Caki2 (cell line): ENCODE measurements around the gene NSMCE4A. TPM values are rescaled to one million over a fixed set of nuclear protein-coding genes. Genes with fewer than 3 reads are reported as not detected.
"Not testable (repeated sequence)": the region's sequence is repeated elsewhere in the genome, so short reads cannot be mapped to it uniquely, and the experiment has no call there.

Experiments used
- DNase-seq: peaks from one replicate; pipeline ENCODE4 v3.0.0-alpha.2; 2015; ENCODE audit warnings: low read depth
- in situ Hi-C: cut with HindIII; loops from 2 replicates; pipeline ENCODE4 v1.10.0; 2016; ENCODE audit warnings: low sequenced_read_pairs, low pct_unique_long_range_greater_than_20kb, mixed read lengths
- total RNA-seq: library from RNA; depleted of rRNA; stranded (reverse); fragments of >200 nt; shearing (Covaris generic); gene quantifications from 2 replicates; pipeline ENCODE4 v1.2.3, GENCODE V29; 2014; ENCODE audit warnings: low replicate concordance

NSMCE4A gene
- total RNA-seq, 1 experiment from 2014 or later = 70.6 TPM

DNA sequence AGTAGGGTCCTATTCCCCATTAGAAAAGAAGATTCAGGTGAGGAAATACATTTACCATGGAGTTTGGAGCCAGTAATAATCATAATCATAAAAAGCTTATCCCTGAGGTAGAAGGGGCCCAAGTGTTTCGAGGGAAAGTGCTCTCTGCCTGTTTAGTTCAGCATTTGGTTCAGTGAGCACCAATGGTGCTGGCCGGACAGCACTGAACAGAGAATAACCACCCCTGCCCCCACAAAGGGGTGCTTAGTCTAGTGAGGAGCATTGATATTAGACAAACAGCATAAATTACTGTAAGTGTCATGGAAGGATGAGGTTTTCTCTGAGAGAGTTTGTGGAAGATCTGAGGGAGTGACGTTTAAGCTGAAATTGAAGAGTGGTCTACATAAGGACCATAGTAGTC, 25.6 kb downstream of the NSMCE4A start:
- in situ Hi-C loops = no loop called here
- no peak for DNase-seq

- in situ Hi-C loops = no loop called here
Measured at GRCh38 chr10:121949049-121949448, 26.0 kb downstream of the NSMCE4A start.

DNA sequence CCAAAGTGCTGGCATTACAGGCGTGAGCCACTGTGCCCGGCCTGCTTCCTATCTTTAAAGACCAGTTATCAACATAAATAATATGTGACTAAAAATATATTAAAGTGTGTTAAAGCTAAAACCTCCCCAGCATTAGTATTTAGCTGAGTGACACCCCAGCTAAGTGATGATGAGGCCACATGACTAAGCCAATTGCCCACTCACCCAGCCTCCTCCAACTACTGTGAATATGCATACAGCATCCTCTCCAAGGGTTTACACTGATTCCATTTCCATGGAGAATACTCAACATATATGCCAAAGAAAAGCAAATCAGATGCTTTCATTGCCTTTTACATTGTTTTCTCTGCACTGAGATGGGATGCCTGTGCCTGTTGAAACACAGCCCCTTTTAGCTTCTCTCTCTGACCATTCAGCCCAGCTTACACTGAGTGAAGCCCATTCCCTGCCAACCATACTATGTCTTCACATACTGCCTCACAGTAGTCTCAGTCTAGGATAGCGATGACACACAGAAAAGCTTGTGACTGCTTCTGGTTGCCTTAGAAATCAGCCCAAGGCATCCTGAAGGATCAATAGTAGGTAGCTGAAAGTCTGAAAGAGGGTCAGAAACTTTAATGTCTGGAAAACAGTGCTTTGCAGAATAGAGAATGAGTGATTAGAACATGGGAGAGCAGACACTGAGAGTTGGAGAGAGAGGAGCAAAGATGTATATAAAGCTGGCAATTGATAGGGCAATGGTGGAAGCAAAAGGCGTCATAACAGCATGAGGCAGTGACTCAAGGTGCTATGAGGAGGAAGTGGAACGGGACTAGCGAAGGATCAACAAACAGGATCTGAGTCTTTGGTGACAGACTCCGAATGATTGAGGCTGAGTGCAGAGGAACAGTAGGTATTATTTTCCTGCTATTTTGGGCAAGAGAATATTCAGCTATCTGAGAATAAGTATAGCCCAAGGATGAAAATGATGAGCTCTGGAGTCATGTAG, 27.4 kb downstream of the NSMCE4A start:
- no peak for DNase-seq
- in situ Hi-C loops = no loop called here

More at GRCh38 chr10:121949049-121949448, 26.0 kb downstream of the NSMCE4A start:
- no peak for DNase-seq

DNA sequence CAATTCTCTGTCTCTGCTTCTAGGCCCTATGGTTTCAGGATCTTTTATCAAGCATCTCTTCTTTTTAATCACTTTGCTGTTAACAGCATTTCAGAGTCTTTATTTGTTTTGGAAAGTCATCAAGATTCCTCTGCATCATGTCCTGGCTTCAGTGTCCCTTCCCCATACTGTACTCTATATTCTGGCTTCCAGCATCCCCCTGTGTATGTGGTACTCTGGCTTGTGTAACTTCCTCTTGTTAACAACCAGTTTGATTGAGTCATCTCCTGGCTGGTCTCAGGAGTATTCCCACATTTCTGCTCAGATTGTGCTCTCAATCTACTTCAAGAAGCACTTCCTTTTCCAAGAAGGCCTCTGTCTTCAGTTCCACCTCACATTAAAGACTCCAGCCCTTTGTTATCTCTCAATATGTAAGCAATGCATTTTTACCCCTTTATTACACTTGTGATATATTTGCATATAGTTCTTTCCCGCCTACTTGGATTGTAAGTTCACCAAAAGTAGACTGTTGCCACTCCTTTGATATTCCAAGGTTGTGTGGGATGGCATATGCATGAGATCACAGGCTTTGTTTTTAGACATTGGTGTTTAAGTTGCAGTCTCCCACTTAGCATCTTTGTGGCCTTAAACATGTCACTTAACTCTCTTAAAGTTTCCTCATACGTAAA, 32.1 kb downstream of the NSMCE4A start:
- DNase-seq = peak; percentile 19
- in situ Hi-C loops = no loop called here

DNA sequence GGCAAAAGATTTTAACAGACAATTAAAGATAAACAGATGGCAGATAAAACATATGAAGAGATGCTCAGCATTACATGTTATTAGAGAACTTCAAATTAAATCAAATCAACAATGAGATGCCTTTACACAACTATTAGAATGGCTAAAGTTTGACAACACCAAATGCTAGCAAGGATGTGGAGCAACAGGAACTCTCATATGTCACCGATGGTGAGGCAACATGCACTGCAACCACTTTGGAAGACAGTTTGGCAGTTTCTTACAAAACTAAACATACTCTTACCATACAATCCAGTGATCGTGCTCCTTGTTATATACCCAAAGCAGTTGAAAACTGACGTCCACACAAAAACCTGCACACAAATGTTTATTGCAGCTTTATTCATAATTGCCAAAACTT, 33.5 kb downstream of the NSMCE4A start:
- in situ Hi-C loops = no loop called here
- no peak for DNase-seq

DNA sequence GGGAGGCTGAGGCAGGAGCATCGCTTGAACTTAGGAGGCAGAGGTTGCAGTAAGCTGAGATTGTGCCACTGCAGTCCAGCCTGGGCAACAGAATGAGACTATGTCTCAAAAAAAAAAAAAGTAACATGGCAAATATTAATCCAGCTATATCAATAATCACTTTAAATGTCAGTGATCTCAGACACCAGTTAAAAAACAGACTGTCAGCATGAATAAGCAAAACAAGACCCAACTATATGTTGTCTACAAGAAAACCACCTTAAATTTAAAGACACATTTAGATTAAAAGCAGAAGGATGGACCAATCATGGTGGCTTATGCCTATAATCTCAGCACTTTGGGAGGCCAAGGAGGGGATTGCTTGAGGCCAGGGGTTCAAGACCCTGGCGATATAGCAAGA, 38.7 kb downstream of the NSMCE4A start:
- no peak for DNase-seq
- in situ Hi-C loops = no loop called here

DNA sequence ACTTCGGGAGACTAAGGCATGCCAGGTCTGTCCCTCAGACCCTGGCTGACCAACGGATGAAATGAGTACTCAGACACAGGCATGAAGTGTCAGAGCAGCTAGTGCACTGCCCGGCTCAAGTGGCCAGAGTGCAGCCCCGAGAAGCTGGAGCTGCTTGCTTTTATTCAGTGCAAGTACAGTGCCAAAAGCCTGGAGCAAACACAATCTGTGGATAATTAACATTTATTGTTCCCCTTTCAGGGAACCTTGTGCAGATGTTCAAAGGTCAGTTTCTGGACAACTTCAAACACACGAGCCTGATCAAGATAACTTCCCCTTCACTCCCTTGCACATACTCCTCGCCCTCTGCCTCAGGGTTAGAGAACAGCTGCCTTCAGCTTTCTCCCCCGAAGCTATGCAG, 39.3 kb downstream of the NSMCE4A start:
- DNase-seq = peak; percentile 17
- in situ Hi-C loops = no loop called here

DNA sequence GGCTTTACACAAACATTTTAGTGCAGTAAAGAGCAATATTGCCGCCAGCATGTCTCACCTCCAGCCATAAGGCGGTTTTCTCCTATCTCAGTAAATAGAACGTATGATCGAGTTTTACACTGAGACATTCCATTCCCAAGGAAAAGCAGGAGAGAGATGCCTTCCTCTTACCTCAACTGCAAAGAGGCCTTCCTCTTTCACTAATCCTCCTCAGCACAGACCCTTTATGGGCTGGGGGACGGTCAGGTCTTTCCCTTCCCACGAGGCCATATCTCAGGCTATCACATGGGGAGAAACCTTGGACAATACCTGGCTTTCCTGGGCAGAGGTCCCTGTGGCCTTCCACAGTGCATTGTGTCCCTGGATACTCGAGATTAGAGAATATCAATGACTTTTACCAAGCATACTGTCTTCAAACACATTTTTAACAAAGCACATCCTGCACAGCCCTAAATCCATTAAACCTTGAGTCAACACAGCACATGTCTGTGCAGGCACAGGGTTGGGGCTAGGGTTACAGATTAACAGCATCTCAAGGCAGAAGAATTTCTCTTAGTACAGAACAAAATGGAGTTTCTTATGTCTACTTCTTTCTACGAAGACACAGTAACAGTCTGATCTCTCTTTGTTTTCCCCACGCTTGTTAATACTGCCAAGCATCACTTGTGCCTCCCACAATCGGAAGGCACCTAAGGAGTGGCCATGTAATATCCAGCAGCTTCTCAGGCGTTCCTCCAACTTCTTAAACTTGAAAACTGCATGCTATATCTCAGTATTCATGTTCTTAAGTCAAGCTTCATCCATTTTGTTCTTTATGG, 44.5 kb downstream of the NSMCE4A start:
- in situ Hi-C loops, DNase-seq: not testable (repeated sequence)

GRCh38 chr10:121929585-121930267, 45.3 kb downstream of the NSMCE4A start:
- DNase-seq, in situ Hi-C loops: not testable (repeated sequence)

GRCh38 chr10:121928528-121928884, 46.5 kb downstream of the NSMCE4A start:
- DNase-seq = no peak
- in situ Hi-C loops = no loop called here

- in situ Hi-C loops = no loop called here
- DNase-seq = peak; percentile 89
Measured at GRCh38 chr10:121927841-121928527, 47.0 kb downstream of the NSMCE4A start, which contains the start of gene ATE1. ATE1 (minus strand) TSS chr10:121928031; CDS start chr10:121927949, 82 bp downstream.

- peak; percentile 68 for DNase-seq
- in situ Hi-C loops = no loop called here
Measured at GRCh38 chr10:121927318-121927840, 47.6 kb downstream of the NSMCE4A start.

DNA sequence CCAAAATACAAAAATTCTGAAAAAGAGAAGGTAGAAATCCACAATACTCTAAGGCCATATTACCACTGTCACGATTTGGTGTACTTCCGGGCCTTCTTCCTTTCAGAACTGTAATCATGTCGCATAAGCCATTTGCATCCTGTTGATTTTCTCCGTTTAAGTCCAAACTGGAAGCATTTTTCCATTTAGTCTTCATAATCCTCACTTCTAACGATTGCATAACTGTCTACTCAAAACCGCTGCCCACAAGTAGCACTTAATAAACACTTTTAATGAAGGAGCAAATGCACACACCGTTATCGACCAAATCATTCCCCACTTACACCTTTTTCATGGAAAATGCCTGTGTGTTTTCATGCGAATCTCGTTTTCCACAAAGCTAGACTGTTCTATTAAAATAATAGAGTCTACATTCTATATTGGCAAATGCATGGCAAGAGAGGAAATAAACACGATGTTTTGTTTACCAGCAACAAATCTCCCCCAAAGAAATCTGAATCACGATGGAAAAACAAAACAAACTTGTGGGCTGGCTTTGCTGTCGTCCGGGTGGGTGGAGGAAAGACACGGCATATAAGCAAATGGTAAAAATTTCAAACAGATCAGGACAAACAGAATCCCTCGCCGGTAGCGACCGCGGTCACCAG, 48.2 kb downstream of the NSMCE4A start:
- in situ Hi-C loops = no loop called here
- DNase-seq = no peak

DNA sequence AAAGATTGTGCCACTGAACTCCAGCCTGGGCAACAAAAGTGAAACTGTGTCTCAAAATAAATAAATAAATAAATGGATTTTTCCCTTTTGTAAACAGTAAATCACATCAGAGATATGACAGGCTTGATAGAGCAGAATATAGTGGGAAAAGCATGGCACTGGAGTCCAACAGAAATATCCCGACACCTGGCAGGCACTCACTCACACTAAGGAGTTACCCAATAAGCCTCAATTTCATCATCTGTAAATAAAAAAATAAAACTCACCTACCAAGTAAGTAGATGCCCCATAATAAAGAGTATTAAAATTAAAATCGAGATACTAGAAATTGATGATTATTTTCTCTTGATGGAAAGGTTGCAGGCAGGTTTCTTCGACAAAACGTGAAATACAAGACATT, 48.9 kb downstream of the NSMCE4A start:
- in situ Hi-C loops = no loop called here
- no peak for DNase-seq

GRCh38 chr10:121921238-121921931, 53.6 kb downstream of the NSMCE4A start:
- in situ Hi-C loops = no loop called here
- no peak for DNase-seq

DNA sequence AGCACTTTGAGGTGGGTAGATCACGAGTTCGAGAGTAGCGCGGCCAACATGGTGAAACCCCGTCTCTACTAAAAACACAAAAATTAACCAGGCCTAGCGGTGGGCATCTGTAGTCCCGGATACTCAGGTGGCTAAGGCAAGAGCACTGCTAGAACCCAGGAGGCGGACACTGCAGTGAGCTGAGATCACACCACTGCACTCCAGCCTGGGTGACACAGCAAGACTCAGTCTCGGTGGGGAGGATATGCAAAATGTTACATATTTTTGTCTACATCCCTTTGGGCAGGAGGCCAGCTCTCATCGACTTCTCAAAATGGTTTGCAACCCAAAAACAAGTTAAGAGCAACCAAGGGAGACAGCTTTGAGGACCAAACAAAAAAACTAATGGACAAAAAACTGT, 55.4 kb downstream of the NSMCE4A start:
- DNase-seq = no peak
- in situ Hi-C loops = no loop called here
